ENCODE measurements around the gene RGS21. TPM values are rescaled to one million over a fixed set of nuclear protein-coding genes. Genes with fewer than 3 reads are reported as not detected.

The RGS21 gene
- total RNA-seq, 1 experiment from 2014 or later = not detected

DNA sequence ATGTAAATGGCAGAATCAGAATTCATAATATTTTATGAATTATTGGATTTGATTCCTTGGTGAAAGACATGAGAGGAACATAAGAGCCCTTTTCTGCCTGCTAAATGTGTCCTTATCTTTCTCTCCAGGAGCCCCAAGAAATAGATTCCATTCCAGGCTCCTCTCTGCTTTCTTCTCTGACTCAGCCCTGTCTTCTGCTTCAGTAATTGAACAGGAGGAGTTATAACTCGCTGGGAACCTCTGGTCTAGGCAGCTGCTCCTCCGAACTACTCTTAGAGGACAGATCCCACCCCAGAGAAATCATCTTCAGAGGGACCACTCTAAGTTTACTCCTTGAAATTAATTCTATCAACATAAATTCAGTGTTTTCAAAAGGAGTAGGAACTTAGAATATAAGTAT is 78.4 kb downstream of the RGS21 start:
- no peak for DNase-seq
- no peak overlapping the region for H3K27ac ChIP-seq
- POLR2A ChIA-PET (ENCODE audit: unreplicated experiment) = no interaction called here
- CTCF ChIA-PET = no interaction called here
- H3K4me2 ChIP-seq = no peak overlapping the region
- H2AFZ ChIP-seq = no peak overlapping the region
- H3K9me2 ChIP-seq (ENCODE audit: insufficient read depth) = no peaks in the 10 kb centered on the region
- no peaks in the 10 kb centered on the region for H3K4me1 ChIP-seq (replicated peaks; ENCODE audit: insufficient read depth)
- no peaks in the 10 kb centered on the region for H3K79me2 ChIP-seq (ENCODE audit: low read depth)
- TF ChIP-seq, protein P1, sequence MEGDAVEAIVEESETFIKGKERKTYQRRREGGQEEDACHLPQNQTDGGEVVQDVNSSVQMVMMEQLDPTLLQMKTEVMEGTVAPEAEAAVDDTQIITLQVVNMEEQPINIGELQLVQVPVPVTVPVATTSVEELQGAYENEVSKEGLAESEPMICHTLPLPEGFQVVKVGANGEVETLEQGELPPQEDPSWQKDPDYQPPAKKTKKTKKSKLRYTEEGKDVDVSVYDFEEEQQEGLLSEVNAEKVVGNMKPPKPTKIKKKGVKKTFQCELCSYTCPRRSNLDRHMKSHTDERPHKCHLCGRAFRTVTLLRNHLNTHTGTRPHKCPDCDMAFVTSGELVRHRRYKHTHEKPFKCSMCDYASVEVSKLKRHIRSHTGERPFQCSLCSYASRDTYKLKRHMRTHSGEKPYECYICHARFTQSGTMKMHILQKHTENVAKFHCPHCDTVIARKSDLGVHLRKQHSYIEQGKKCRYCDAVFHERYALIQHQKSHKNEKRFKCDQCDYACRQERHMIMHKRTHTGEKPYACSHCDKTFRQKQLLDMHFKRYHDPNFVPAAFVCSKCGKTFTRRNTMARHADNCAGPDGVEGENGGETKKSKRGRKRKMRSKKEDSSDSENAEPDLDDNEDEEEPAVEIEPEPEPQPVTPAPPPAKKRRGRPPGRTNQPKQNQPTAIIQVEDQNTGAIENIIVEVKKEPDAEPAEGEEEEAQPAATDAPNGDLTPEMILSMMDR (conservative IDR thresholded peaks at IDR 0.05) = no peak
- no peak for TF ChIP-seq EZH2 (IDR thresholded peaks at IDR 0.05; ENCODE audit: low read depth)
- H4K20me1 ChIP-seq (ENCODE audit: insufficient read depth) = no peaks in the 10 kb centered on the region
- H3F3A ChIP-seq (ENCODE audit: insufficient read depth, low read depth) = no peaks in the 10 kb centered on the region
- H3K4me3 ChIP-seq = no peak overlapping the region
- no peaks in the 10 kb centered on the region for H3K36me3 ChIP-seq (ENCODE audit: low read depth)
- no TSS peak for BruUV-seq (replicated peaks)
- intact Hi-C loops (cut with micrococcal nuclease; ENCODE audit: unreplicated experiment) = no loop called here
- no peaks in the 10 kb centered on the region for H3K27me3 ChIP-seq (ENCODE audit: insufficient read depth, low read depth)
- no peaks in the 10 kb centered on the region for H3K9me3 ChIP-seq (ENCODE audit: insufficient read depth, low read depth)

DNA sequence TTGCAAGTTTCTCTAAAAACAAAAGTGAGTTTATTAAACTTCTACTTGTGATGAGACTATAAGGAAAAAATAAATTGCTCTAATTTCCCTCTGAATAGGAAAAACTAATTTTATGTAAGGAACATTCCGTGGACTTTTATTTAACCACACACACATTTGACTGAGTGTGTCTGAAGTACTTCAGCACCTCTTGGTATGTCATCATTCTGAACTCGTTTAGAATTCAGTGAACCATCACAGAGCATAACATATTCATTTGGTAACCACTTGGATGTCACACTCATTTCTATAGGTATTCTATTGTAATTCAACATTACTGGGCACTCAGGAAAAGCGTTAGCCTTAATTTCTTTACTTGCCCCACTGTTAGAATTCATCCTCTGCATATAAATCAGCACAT is 79.1 kb downstream of the RGS21 start:
- Histone ChIP-seq H3K9me2 (ENCODE audit: insufficient read depth) (no peaks in the 10 kb centered on the region), H3K36me3 (ENCODE audit: low read depth) (no peaks in the 10 kb centered on the region), H3K79me2 (ENCODE audit: low read depth) (no peaks in the 10 kb centered on the region), H3K4me3 (no peak overlapping the region), H3K27ac (no peak overlapping the region), H3F3A (ENCODE audit: insufficient read depth, low read depth) (no peaks in the 10 kb centered on the region), H4K20me1 (ENCODE audit: insufficient read depth) (no peaks in the 10 kb centered on the region), H2AFZ (no peak overlapping the region), H3K9me3 (ENCODE audit: insufficient read depth, low read depth) (no peaks in the 10 kb centered on the region), H3K4me1 (replicated peaks; ENCODE audit: insufficient read depth) (no peaks in the 10 kb centered on the region), H3K27me3 (ENCODE audit: insufficient read depth, low read depth) (no peaks in the 10 kb centered on the region), H3K4me2 (no peak overlapping the region)
- intact Hi-C loops (cut with micrococcal nuclease; ENCODE audit: unreplicated experiment) = no loop called here
- DNase-seq = no peak
- ChIA-PET POLR2A (ENCODE audit: unreplicated experiment) (no interaction called here), CTCF (no interaction called here)
- no TSS peak for BruUV-seq (replicated peaks)
- TF ChIP-seq EZH2 (IDR thresholded peaks at IDR 0.05; ENCODE audit: low read depth) = no peak
- TF ChIP-seq, protein P1 (conservative IDR thresholded peaks at IDR 0.05) = no peak

DNA sequence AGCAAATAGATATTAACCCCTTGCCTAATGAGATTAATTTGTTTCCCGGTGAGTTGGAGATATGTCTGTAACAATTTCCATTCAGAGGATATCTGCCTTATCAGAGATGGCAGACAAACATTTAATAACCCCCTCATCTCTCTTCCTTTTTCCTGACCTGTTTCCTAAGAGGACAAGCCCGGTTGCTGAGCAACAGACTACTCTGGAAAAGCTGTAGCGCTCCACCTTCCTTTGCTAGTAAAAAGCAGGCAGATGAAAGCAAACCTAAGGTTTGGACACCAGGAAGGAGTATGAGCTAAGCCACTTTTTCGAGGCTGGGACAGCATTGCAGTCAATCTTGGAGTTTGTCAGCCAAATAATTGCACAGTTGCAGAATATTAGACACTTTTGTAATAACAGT is 82.4 kb downstream of the RGS21 start:
- H3K4me1 ChIP-seq (replicated peaks; ENCODE audit: insufficient read depth) = no peaks in the 10 kb centered on the region
- no peaks in the 10 kb centered on the region for H3F3A ChIP-seq (ENCODE audit: insufficient read depth, low read depth)
- no peaks in the 10 kb centered on the region for H3K9me3 ChIP-seq (ENCODE audit: insufficient read depth, low read depth)
- H3K27ac ChIP-seq = no peak overlapping the region
- ChIA-PET POLR2A (ENCODE audit: unreplicated experiment) (no interaction called here), CTCF (no interaction called here)
- H3K4me3 ChIP-seq = no peak overlapping the region
- DNase-seq = no peak
- no peaks in the 10 kb centered on the region for H4K20me1 ChIP-seq (ENCODE audit: insufficient read depth)
- intact Hi-C loops (cut with micrococcal nuclease; ENCODE audit: unreplicated experiment) = no loop called here
- no peaks in the 10 kb centered on the region for H3K9me2 ChIP-seq (ENCODE audit: insufficient read depth)
- H3K4me2 ChIP-seq = no peak overlapping the region
- TF ChIP-seq EZH2 (IDR thresholded peaks at IDR 0.05; ENCODE audit: low read depth) = no peak
- TF ChIP-seq, protein P1 (conservative IDR thresholded peaks at IDR 0.05) = no peak
- no peaks in the 10 kb centered on the region for H3K36me3 ChIP-seq (ENCODE audit: low read depth)
- H2AFZ ChIP-seq = no peak overlapping the region
- BruUV-seq (replicated peaks) = no TSS peak
- no peaks in the 10 kb centered on the region for H3K27me3 ChIP-seq (ENCODE audit: insufficient read depth, low read depth)
- no peaks in the 10 kb centered on the region for H3K79me2 ChIP-seq (ENCODE audit: low read depth)

Data from PC-9 (cell line).